Uterus (tissue), 2 donors: ENCODE data around the gene STPG4.

Experiments used
- POLR2A ChIP-seq, 2 donors: fragments of 450-650 bp; IDR thresholded peaks; one replicate each; pipeline ENCODE4 v1.6.1; 2016; ENCODE audit warnings: antibody characterized with exemption in 2 of 2, mild to moderate bottlenecking in 1 of 2, moderate library complexity in 1 of 2
- TF ChIP-seq, protein P1 (sequence below), 4 experiments: fragments of 200-600 bp in 2 of 4; fragments of 450-650 bp in 2 of 4; sonication (generic) in 2 of 4; IDR thresholded peaks; one replicate each; pipeline ENCODE4 v1.5.1; 2016 to 2019; ENCODE audit warnings: antibody characterized with exemption in 4 of 4, mild to moderate bottlenecking in 2 of 4, moderate library complexity in 1 of 4

DNA sequence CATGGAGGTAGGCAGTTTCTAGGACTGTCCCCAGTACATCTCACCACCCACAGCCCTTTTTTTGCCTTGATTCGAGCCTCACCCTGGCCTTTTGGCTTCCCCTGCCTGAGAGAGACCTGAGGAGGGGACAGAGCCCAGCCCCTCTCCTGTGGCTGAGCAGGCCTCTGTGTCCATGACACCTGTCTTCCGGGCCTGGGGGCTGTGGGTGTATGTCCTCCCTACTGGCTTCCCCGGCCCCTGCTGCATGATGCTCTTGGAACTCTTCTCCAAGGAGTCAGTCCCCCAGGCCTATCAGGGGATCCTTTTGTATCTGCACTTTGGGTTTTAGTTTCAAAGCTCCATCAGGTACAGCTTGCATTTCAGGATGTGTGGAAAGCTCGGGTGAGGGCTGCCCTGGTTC is 80.4 kb downstream of the STPG4 start:
- TF ChIP-seq, protein P1, sequence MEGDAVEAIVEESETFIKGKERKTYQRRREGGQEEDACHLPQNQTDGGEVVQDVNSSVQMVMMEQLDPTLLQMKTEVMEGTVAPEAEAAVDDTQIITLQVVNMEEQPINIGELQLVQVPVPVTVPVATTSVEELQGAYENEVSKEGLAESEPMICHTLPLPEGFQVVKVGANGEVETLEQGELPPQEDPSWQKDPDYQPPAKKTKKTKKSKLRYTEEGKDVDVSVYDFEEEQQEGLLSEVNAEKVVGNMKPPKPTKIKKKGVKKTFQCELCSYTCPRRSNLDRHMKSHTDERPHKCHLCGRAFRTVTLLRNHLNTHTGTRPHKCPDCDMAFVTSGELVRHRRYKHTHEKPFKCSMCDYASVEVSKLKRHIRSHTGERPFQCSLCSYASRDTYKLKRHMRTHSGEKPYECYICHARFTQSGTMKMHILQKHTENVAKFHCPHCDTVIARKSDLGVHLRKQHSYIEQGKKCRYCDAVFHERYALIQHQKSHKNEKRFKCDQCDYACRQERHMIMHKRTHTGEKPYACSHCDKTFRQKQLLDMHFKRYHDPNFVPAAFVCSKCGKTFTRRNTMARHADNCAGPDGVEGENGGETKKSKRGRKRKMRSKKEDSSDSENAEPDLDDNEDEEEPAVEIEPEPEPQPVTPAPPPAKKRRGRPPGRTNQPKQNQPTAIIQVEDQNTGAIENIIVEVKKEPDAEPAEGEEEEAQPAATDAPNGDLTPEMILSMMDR (IDR thresholded peaks at IDR 0.05): no peak
- no peak for TF ChIP-seq POLR2A (IDR thresholded peaks at IDR 0.05)
